Esophagus muscularis mucosa (tissue), 4 donors: ENCODE data around the gene UBE2L6. TPM values are rescaled to one million over a fixed set of nuclear protein-coding genes. Genes with fewer than 3 reads are reported as not detected.

Experiments used
- DNase-seq: peaks from one replicate; pipeline ENCODE4 v3.0.0-alpha.2; 2017; ENCODE audit errors: extremely low spot score
- H3K27ac ChIP-seq, 4 donors: fragments of 200-600 bp; sonication (generic); replicated peaks in 1 of 4; 1 replicate in 3 of 4; 2 replicates in 1 of 4; pipeline ENCODE4 v1.5.1; 2016 to 2019; ENCODE audit warnings: mild to moderate bottlenecking in 1 of 4
- H3K27me3 ChIP-seq, 4 donors: fragments of 200-600 bp; sonication (generic); one replicate each; pipeline versions ENCODE4 v1.5.1 to v1.6.0; 2016 to 2019
- H3K36me3 ChIP-seq, 4 donors: fragments of 200-600 bp; sonication (generic); one replicate each; pipeline ENCODE4 v1.5.1; 2016 to 2019
- H3K4me1 ChIP-seq, 4 donors: fragments of 200-600 bp; sonication (generic); one replicate each; pipeline ENCODE4 v1.5.1; 2016 to 2019
- H3K4me3 ChIP-seq, 4 donors: fragments of 200-600 bp; sonication (generic); 1 replicate in 2 of 4; 2 replicates in 2 of 4; pipeline ENCODE4 v1.5.1; 2016 to 2019; ENCODE audit warnings: mild to moderate bottlenecking in 4 of 4, moderate library complexity in 1 of 4
- H3K9me3 ChIP-seq, 4 donors: fragments of 200-600 bp; sonication (generic); 1 replicate in 3 of 4; 2 replicates in 1 of 4; pipeline ENCODE4 v1.5.1; 2016 to 2019
- CTCF ChIP-seq, 3 experiments: fragments of 200-600 bp in 2 of 3; fragments of 450-650 bp in 1 of 3; sonication (generic) in 2 of 3; IDR thresholded peaks; one replicate each; pipeline ENCODE4 v1.5.1; 2017 to 2019; ENCODE audit warnings: antibody characterized with exemption in 3 of 3, mild to moderate bottlenecking in 2 of 3, moderate library complexity in 1 of 3
- EP300 ChIP-seq: sonication (generic); formaldehyde crosslinking; IDR thresholded peaks from one replicate; pipeline ENCODE4 v1.6.1; 2017; ENCODE audit warnings: antibody characterized with exemption
- POLR2A ChIP-seq: fragments of 450-650 bp; IDR thresholded peaks from one replicate; pipeline ENCODE4 v1.6.1; 2017; ENCODE audit warnings: antibody characterized with exemption, moderate library complexity, mild to moderate bottlenecking, low read depth
- POLR2AphosphoS5 ChIP-seq, 2 donors: sonication (generic); formaldehyde crosslinking; IDR thresholded peaks; one replicate each; pipeline ENCODE4 v1.6.1; 2017; ENCODE audit warnings: antibody characterized with exemption in 2 of 2
- WGBS: methylation state at CpG from one replicate; pipeline ENCODE4 v1.1.5; 2018; 5-methylcytosine and 5-hydroxymethylcytosine counted together
- intact Hi-C: fragments of 100-400 bp; cut with DNase I; formaldehyde crosslinking; loops from one replicate; pipeline ENCODE4 v1.15.1; 2023
- total RNA-seq, 4 donors: library from RNA; depleted of rRNA; stranded (reverse); fragments of >200 nt; gene quantifications; one replicate each; pipeline versions ENCODE4 v1.1.0 to v1.2.1, GENCODE V29; 2016

Gene UBE2L6
- total RNA-seq, 4 donors from 2014 or later = 15.8 to 40.3 (median 32.8) TPM

- Histone ChIP-seq H3K4me1 (peaks cover 0 to 3% (median 0%) of the 10 kb centered on the region in 4 donors), H3K27me3 (no peaks in the 10 kb centered on the region), H3K4me3 (no peak overlapping the region), H3K36me3 (peaks cover 2 to 33% (median 16%) of the 10 kb centered on the region in 4 donors), H3K27ac (no peak overlapping the region), H3K9me3 (no peaks in the 10 kb centered on the region)
- no peak for DNase-seq
- no peak for TF ChIP-seq POLR2AphosphoS5 (IDR thresholded peaks at IDR 0.05)
- no peak for TF ChIP-seq CTCF (IDR thresholded peaks at IDR 0.05)
- TF ChIP-seq EP300 = no peak
- no peak for TF ChIP-seq POLR2A
- intact Hi-C loops = no loop called here
- 94% methylated on average over 6 of the region's 6 CpGs for whole genome bisulfite sequencing
These were observed 22.9 kb downstream of the UBE2L6 start for GRCh38 chr11:57544566-57544965.

- WGBS = 54% methylated on average over 6 of the region's 6 CpGs
- DNase-seq = no peak
- no peak overlapping the region for H3K27ac ChIP-seq
- H3K4me3 ChIP-seq = no peak overlapping the region
- no peaks in the 10 kb centered on the region for H3K9me3 ChIP-seq
- no peaks in the 10 kb centered on the region for H3K27me3 ChIP-seq
- TF ChIP-seq POLR2A (no peak), POLR2AphosphoS5 (IDR thresholded peaks at IDR 0.05) (no peak), CTCF (IDR thresholded peaks at IDR 0.05) (no peak), EP300 (no peak)
- peaks cover 0 to 26% (median 13%) of the 10 kb centered on the region in 4 donors for H3K36me3 ChIP-seq
- peaks cover 0 to 3% (median 0%) of the 10 kb centered on the region in 4 donors for H3K4me1 ChIP-seq
- intact Hi-C loops = no loop called here
These were observed 23.9 kb downstream of the UBE2L6 start for GRCh38 chr11:57543593-57543992.

- DNase-seq = no peak
- Histone ChIP-seq H3K4me1 (peaks cover 0 to 1% (median 0%) of the 10 kb centered on the region in 4 donors), H3K9me3 (no peaks in the 10 kb centered on the region), H3K36me3 (peaks cover 0 to 19% (median 5%) of the 10 kb centered on the region in 4 donors), H3K27me3 (peaks cover 0 to 1% (median 0%) of the 10 kb centered on the region in 4 donors), H3K27ac (no peak overlapping the region), H3K4me3 (no peak overlapping the region)
- TF ChIP-seq EP300 (no peak), POLR2AphosphoS5 (IDR thresholded peaks at IDR 0.05) (no peak), POLR2A (no peak), CTCF (IDR thresholded peaks at IDR 0.05) (no peak)
- intact Hi-C loops = no loop called here
- 47% methylated on average over 4 of the region's 4 CpGs for WGBS
These were observed 24.9 kb downstream of the UBE2L6 start for GRCh38 chr11:57542582-57542981.

GRCh38 chr11:57541169-57541568, 26.3 kb downstream of the UBE2L6 start:
- Histone ChIP-seq H3K4me3 (no peak overlapping the region), H3K4me1 (no peaks in the 10 kb centered on the region), H3K36me3 (peaks cover 0 to 6% (median 3%) of the 10 kb centered on the region in 4 donors), H3K9me3 (no peaks in the 10 kb centered on the region), H3K27me3 (peaks cover 0 to 9% (median 0%) of the 10 kb centered on the region in 4 donors), H3K27ac (no peak overlapping the region)
- intact Hi-C loops = no loop called here
- DNase-seq = no peak
- 82% methylated on average over 5 of the region's 5 CpGs for WGBS
- no peak for TF ChIP-seq POLR2A
- TF ChIP-seq EP300 = no peak
- TF ChIP-seq CTCF (IDR thresholded peaks at IDR 0.05) = no peak
- TF ChIP-seq POLR2AphosphoS5 (IDR thresholded peaks at IDR 0.05) = no peak

- no peak for TF ChIP-seq CTCF (IDR thresholded peaks at IDR 0.05)
- TF ChIP-seq POLR2A = no peak
- TF ChIP-seq POLR2AphosphoS5 (IDR thresholded peaks at IDR 0.05) = no peak
- TF ChIP-seq EP300 = no peak
- H3K36me3 ChIP-seq = peaks cover 0 to 6% (median 3%) of the 10 kb centered on the region in 4 donors
- intact Hi-C loops = no loop called here
- no peak overlapping the region for H3K27ac ChIP-seq
- H3K4me1 ChIP-seq = no peaks in the 10 kb centered on the region
- DNase-seq = no peak
- peaks cover 0 to 9% (median 0%) of the 10 kb centered on the region in 4 donors for H3K27me3 ChIP-seq
- H3K9me3 ChIP-seq = no peaks in the 10 kb centered on the region
- no peak overlapping the region for H3K4me3 ChIP-seq
- WGBS = 83% methylated on average over 1 of the region's 1 CpG
These were observed 28.1 kb downstream of the UBE2L6 start for GRCh38 chr11:57539342-57539741.
